ENCODE data around the gene KLHL40.

KLHL40 gene

DNA sequence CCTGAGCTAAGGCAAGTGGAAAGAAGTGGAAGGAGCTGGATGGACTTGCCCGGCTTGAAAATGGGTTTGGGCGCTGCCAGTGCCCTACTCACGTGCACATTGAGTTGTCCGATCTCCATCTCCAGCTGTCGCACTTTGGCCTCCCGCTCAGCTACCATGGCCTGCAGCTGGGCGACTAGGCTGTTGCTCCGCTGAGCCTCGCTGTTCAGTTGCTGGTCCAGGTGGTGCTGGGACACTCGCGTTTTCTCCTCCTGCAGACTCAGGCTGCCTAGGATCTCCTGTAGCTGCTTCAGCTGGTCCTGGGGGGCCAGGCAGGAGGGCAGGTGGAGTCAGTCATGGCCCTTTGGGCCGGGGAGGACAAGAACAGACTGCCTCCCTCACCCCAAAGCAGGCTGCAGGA lies 50.3 kb downstream of the KLHL40 start:
- in situ Hi-C loops (cut with MboI; ENCODE audit: low sequenced_read_pairs), result no loop called here

DNA sequence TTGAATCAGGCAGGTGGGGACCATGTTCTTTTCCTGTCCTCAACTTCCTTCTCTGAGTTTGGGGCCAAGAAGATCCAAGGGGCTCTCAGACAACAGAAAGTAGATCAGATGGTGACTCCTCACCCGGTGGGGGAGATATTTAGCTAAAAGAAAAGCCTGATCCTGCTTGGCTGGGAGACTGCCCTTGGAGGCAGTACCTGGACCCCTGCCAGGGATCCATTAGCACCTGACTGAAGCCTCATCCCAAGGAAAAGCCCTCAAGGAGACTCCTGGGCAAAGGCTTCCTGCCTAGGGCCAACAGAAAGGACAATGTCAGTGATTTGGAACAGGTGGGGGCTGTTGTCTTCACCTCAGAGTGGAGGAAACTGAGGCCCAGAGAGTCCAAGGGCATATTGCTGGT lies 50.7 kb downstream of the KLHL40 start:
- in situ Hi-C loops (cut with MboI; ENCODE audit: low sequenced_read_pairs), result no loop called here

DNA sequence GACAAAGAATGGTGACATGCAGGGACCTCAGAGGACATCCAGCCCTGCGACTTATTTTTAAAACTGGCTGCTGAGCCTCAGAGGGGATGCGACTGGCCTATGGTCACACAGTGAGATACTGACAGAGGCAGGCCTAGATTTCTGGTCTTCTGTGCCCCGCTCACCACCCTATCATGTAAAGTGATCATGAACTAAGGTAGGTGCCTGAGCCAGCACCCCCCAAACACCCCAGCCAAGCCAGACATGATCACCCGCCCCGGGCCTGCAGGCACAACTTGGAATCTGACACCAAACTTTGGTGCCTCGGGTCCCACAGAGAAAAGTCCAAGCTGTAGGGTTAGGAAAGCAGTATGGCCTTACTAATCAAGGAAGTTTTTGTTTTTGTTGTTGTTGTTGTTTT lies 51.2 kb downstream of the KLHL40 start:
- in situ Hi-C loops (cut with MboI; ENCODE audit: low sequenced_read_pairs), result no loop called here

DNA sequence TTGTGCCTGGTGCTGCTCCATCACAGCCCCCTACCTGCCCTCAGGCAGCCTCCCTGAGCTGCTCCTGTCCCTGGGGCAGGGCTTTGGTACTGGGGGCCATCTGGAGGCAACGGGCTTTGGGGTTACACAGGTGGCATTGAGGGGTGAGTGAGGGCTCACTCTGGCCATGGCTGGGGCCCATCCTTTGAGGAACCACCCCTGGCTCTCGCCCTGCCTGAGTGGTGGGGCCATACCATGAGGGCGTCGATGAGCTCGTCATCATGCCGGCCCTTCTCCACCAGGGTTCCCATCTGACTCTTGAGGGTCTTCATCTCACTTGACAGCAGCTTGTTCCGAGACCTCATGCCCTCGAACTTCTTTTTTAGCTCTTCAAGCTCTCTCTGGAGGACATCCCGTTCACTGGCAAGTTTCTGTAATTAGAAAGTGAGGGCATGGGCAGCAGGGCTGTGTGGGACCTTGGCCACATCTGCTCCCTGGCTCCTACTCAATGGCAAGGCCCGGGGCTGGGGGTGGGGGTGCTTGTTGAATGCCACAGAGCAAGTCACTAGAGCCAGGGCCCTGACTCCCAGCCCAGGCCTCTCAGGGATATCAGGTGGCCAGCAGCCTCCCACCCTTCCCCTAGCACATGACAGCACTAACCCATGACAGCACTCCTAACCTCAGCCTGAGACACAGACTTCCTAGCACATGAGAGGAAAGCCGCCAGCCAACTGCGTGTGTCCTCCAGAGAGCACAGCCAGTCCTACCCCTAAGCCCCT lies 54.2 kb downstream of the KLHL40 start:
- in situ Hi-C loops (cut with MboI; ENCODE audit: low sequenced_read_pairs), result loop anchor here (10.0 kb wide), 1 partner anchor 155 kb away; the partner anchor contains the start of gene SEC22C

DNA sequence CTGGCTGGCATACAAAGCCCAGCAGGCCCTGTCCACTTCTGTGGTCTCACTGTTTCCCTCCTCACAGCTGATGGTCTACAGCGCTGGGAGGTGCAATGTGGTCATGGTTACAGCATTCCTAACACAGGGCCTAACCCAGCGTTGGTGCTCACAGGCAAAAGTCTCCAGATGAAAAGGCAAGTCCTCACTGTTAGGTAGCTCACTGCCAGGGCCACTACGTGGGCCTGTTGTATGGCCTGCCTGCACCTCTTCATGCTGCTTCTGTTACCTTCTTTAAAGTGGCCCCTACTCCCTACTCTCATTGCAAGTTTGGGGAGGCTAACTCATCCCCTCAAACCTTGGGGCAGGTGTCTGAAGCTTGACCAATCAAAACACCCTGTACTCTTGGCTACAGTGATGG lies 56.5 kb downstream of the KLHL40 start:
- in situ Hi-C loops (cut with MboI; ENCODE audit: low sequenced_read_pairs), result loop anchor here (10.0 kb wide), 1 partner anchor 157 kb away; the partner anchor contains the start of gene SEC22C
